T follicular helper cell (primary cell): ENCODE results near the gene RTN4.
A peak's percentile ranks its signal among the peaks of the same experiment; 100 is the strongest.
"Not testable (repeated sequence)": the region's sequence is repeated elsewhere in the genome, so short reads cannot be mapped to it uniquely, and the experiment has no call there.

Experiments used
- DNase-seq: peaks from one replicate; pipeline ENCODE4 v3.0.0-alpha.2; 2020; ENCODE audit warnings: low read depth
- total RNA-seq, 2 experiments: gene quantifications; one replicate each; lab custom pipeline; 2026; lab: John Stamatoyannopoulos, UW

RTN4 gene
- 97.8 to 109 reads per million in 2 experiments for total RNA-seq

- peak; percentile 98 for DNase-seq
Measured at GRCh38 chr2:55050100-55050994, at the start of gene RTN4. Gene RTN4, minus strand, starts transcription at chr2:55050451. Its CDS starts 151 bp downstream, at chr2:55050300.

- no peak for DNase-seq
Measured at GRCh38 chr2:55099493-55099877, 49.2 kb upstream of the RTN4 start.

GRCh38 chr2:55097461-55098410 lies 47.5 kb upstream of the RTN4 start:
- DNase-seq: no peak

GRCh38 chr2:55097082-55097460 lies 46.8 kb upstream of the RTN4 start:
- no peak for DNase-seq

- DNase-seq: no peak
Measured at GRCh38 chr2:55096586-55096985, 46.3 kb upstream of the RTN4 start.

- DNase-seq: no peak
Measured at GRCh38 chr2:55093381-55093780, 43.1 kb upstream of the RTN4 start.

- no peak for DNase-seq
Measured at GRCh38 chr2:55092439-55092838, 42.2 kb upstream of the RTN4 start.

GRCh38 chr2:55091681-55092080 lies 41.4 kb upstream of the RTN4 start:
- DNase-seq: not testable (repeated sequence)

GRCh38 chr2:55090702-55091101 lies 40.5 kb upstream of the RTN4 start:
- DNase-seq: no peak

- DNase-seq: no peak
Measured at GRCh38 chr2:55089726-55090125, 39.5 kb upstream of the RTN4 start.

- no peak for DNase-seq
Measured at GRCh38 chr2:55088400-55088799, 38.1 kb upstream of the RTN4 start.

GRCh38 chr2:55087936-55088335 lies 37.7 kb upstream of the RTN4 start:
- no peak for DNase-seq

- DNase-seq: no peak
Measured at GRCh38 chr2:55087501-55087900, 37.2 kb upstream of the RTN4 start.

- DNase-seq: no peak
Measured at GRCh38 chr2:55085113-55086040, 35.1 kb upstream of the RTN4 start.

- no peak for DNase-seq
Measured at GRCh38 chr2:55084641-55085040, 34.4 kb upstream of the RTN4 start.

- DNase-seq: no peak
Measured at GRCh38 chr2:55080204-55080738, 30.0 kb upstream of the RTN4 start.

- no peak for DNase-seq
Measured at GRCh38 chr2:55078956-55079355, 28.7 kb upstream of the RTN4 start.

GRCh38 chr2:55076721-55077120 lies 26.5 kb upstream of the RTN4 start:
- no peak for DNase-seq

- DNase-seq: not testable (repeated sequence)
Measured at GRCh38 chr2:55076019-55076418, 25.8 kb upstream of the RTN4 start.

- no peak for DNase-seq
Measured at GRCh38 chr2:55073000-55073983, 23.0 kb upstream of the RTN4 start.
